HG03135 (cell line): ENCODE data around the gene JSRP1.

Experiments used
- ATAC-seq: cut with Tn5 transposase; IDR thresholded peaks from one replicate; pipeline ENCODE4 v1.9.1; 2021; ENCODE audit warnings: mild to moderate bottlenecking, moderate library complexity; ENCODE audit not compliant: unreplicated experiment

Gene JSRP1

GRCh38 chr19:2232286-2233151 lies 23.7 kb downstream of the JSRP1 start:
- ATAC-seq: no peak

- ATAC-seq: no peak
These were observed 24.5 kb downstream of the JSRP1 start for GRCh38 chr19:2231621-2232221.

GRCh38 chr19:2230807-2231533 lies 25.2 kb downstream of the JSRP1 start:
- no peak for ATAC-seq

DNA sequence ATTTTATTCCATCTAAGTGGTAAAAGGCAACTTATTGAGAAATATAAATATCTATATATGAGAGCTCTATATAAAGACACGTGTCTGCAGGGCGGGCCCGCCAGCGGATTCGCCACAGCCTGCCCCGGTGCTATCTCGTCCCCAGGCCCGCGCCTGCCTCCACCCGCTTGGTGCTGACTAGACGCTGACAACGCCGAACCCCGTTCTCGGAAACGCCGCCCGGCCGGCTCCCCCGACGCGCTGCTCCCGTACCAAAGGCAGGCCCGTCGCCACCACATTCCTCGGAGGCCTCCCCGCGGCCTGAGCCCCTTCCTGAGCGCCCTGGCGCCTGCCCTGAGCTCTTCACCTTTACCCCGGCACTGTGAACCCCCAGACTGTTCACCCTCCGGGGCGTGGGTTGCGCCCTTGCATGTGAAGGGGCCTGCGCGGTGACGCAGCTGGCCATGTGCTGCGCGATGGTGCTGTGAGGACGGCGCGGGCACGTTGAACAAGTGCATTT lies 26.1 kb downstream of the JSRP1 start:
- ATAC-seq: no peak

GRCh38 chr19:2229103-2230032 lies 26.8 kb downstream of the JSRP1 start:
- ATAC-seq: no peak

DNA sequence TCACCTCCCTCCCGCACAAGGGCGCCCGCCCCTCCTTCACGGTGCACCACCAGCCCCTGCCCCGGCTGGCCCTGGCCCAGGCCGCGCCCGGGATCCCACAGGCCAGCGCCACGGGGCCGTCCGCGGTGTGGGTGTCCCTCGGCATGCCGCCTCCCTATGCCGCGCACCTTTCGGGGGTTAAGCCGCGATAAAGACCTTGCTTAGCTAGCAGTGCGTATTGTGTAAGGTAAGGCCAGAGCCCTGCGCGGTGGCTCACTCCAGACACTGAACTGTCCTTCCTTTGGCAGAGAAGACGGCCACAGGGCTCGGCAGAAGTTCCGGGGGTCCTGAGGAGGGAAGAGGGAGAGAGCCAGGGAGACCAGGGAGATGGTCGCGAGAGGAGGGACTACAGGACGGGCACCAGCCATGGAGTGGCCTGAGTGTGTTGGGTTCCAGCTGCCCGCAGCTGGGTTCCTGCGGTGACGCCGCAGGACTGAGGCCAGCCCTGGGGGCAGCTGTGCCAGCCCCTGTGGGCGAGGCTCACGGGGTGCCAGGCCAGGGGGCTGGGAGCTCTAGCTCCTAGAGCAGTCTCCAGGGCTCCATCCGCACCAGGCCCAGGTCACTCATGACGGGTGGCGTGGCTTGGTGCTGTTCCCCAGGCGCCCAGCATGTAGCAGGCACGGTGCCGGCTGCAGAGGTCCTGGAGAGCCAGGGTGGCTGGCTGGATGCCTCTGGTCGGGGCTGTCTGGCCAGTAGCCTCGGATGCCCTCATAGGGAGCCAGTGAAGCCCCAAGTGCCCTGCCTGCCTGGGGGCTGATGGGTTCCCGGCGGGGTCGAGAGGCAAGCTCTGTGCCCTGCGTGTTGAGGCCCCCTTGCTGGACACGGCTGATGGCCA lies 27.8 kb downstream of the JSRP1 start:
- no peak for ATAC-seq

DNA sequence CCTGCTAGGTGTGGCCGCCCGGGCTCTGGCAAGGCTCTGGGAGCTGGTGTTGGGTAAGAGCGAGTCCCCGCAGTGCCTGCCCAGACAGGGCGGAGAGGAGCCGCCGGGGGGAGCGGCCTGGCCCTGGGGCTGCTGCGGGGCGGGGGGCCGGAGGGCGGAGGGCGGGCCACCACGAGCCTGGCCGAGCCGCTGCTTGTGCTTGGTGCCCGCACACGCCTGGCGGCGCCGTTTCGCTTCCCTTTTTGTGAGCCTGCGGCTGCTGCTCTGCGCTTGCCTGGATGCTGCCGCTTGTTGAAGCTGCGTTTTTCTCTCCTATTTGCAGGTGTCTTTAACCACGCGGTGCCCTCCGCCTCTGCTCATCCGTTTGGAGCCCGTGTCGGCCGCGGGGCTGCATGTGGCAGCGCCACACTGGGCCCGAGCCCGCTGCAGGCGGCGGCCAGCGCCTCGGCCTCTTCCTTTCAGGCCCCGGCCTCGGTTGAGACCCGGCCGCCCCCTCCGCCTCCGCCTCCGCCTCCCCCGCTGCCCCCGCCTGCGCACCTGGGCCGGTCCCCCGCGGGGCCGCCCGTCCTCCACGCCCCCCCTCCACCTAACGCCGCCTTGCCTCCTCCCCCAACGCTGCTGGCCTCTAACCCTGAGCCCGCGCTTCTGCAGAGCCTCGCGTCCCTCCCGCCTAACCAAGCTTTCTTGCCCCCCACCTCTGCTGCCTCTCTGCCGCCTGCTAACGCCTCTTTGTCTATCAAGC lies 28.6 kb downstream of the JSRP1 start:
- no peak for ATAC-seq

GRCh38 chr19:2226840-2227360 lies 29.3 kb downstream of the JSRP1 start:
- no peak for ATAC-seq

DNA sequence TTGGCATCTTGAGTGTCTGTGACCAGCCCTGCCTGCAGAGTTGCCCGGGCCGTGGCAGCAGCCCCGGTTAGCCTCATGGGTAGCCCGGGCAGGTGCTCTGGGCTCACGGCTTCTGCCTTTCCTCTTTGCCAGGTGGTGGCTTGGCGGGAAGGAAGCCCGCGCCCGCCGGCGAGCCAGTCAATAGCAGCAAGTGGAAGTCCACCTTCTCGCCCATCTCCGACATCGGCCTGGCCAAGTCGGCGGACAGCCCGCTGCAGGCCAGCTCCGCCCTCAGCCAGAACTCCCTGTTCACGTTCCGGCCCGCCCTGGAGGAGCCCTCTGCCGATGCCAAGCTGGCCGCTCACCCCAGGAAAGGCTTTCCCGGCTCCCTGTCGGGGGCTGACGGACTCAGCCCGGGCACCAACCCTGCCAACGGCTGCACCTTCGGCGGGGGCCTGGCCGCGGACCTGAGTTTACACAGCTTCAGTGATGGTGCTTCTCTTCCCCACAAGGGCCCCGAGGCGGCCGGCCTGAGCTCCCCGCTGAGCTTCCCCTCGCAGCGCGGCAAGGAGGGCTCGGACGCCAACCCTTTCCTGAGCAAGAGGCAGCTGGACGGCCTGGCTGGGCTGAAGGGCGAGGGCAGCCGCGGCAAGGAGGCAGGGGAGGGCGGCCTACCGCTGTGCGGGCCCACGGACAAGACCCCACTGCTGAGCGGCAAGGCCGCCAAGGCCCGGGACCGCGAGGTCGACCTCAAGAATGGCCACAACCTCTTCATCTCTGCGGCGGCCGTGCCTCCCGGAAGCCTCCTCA lies 30.0 kb downstream of the JSRP1 start:
- no peak for ATAC-seq

DNA sequence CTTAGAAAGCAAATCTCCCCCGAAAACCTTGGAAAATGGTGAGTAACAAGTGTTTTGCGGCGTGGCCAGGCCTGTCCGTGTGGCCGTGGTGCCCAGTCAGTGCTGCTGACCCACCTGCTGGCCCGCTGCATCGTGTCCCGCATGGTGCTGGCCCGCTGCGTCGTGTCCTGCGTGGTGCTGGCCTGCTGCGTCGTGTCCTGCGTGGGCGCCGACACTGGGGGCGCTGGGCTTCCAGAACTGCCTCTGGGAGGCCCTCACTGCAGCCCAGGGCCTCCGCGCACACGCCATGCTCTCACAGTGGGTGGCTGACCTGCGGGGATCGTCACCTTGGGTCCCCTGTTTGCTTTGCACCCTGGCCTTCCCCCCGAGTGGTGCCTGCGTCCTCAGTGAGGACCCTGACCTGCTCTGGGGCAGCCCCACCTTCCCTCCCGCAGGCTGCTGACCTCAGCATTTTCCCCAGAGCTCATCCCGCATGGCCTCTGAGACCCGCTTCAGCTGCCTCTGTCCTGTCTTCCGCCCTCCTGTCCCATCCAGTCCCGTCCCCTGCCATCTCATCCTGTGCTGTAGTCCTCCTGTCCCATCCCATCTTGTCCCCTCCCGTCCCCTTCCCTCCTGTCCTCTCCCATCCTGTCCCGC lies 30.7 kb downstream of the JSRP1 start:
- no peak for ATAC-seq

GRCh38 chr19:2224754-2225349 lies 31.4 kb downstream of the JSRP1 start:
- no peak for ATAC-seq

DNA sequence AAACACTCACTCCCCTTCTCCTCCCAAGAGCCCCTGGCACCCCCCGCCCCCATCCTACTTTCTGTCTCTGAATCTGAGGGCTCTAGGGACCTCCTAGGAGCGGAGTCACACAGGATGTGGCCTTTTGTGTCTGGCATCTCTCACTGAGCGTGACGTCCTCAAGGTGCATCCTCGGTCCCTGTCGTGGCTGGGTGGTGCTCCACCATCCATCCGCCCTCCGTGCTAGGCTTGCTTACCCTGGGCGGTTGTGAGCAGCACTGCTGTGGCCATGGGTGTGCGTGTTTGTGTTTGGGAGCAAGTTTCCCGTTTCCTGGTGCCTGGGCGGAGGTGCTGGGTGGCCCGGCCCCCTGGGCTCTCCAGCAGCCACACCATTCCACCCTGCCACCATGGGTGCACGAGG lies 32.3 kb downstream of the JSRP1 start:
- no peak for ATAC-seq

- no peak for ATAC-seq
These were observed 32.8 kb downstream of the JSRP1 start for GRCh38 chr19:2223391-2223790.

GRCh38 chr19:2221918-2222317 lies 34.3 kb downstream of the JSRP1 start:
- no peak for ATAC-seq

- ATAC-seq: no peak
These were observed 34.9 kb downstream of the JSRP1 start for GRCh38 chr19:2221250-2221831.

DNA sequence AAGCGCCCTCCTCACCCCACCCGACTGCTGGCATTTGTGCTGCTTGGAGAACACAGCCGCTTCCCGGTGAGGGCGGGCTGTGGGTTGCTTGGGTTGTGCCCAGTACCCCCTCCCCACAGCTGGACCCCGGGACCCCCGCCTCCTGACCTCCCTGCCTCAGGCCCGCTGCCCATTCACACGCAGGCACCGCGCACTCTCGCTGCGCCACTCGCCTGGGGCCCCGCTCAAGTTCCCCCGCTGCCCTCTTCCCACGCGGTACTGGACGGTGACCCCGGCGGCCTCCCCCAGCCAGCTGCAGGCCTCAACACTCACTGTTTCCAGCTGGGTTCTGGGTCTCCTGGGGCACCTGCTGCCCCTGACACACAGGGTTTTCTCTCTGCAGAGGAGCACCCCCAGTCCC lies 36.5 kb downstream of the JSRP1 start:
- no peak for ATAC-seq

DNA sequence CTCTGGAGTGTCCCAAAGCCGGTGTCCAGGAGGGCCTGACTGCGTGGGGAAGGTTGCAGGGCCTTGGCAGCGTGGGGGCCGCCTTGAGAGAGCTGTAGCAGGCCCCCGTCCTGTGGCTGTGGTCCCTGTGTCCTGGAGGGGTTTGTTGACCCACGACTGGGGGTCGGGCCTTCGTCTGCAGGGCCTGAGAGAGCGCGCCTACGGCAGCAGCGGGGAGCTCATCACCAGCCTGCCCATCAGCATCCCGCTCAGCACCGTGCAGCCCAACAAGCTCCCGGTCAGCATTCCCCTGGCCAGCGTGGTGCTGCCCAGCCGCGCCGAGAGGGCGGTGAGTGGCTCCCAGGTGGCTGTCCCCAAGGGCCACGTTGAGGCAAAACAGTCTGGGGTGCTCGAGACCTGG lies 38.6 kb downstream of the JSRP1 start:
- no peak for ATAC-seq
